C4-2B (cell line): ENCODE results near the gene KRI1.

Experiments used
- ZFX ChIP-seq: fragments of 450-650 bp; IDR thresholded peaks from 2 replicates; pipeline ENCODE4 v1.6.1; 2017
- TF ChIP-seq, protein P1 (sequence below): fragments of 450-650 bp; conservative IDR thresholded peaks from 2 replicates; pipeline ENCODE4 v1.5.1; 2017; ENCODE audit warnings: mild to moderate bottlenecking

- TF ChIP-seq, protein P1, sequence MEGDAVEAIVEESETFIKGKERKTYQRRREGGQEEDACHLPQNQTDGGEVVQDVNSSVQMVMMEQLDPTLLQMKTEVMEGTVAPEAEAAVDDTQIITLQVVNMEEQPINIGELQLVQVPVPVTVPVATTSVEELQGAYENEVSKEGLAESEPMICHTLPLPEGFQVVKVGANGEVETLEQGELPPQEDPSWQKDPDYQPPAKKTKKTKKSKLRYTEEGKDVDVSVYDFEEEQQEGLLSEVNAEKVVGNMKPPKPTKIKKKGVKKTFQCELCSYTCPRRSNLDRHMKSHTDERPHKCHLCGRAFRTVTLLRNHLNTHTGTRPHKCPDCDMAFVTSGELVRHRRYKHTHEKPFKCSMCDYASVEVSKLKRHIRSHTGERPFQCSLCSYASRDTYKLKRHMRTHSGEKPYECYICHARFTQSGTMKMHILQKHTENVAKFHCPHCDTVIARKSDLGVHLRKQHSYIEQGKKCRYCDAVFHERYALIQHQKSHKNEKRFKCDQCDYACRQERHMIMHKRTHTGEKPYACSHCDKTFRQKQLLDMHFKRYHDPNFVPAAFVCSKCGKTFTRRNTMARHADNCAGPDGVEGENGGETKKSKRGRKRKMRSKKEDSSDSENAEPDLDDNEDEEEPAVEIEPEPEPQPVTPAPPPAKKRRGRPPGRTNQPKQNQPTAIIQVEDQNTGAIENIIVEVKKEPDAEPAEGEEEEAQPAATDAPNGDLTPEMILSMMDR, result no peak
- TF ChIP-seq ZFX, result no peak
Measured at GRCh38 chr19:10575011-10575716, 9.4 kb upstream of the KRI1 start.
